Non-pigmented ciliary epithelial cell (primary cell): ENCODE data around the gene MAST4.

ENCODE experiments used
- DNase-seq: peaks from one replicate; pipeline ENCODE4 v3.0.0-alpha.2; 2010; ENCODE audit warnings: low read depth

Gene MAST4

DNA sequence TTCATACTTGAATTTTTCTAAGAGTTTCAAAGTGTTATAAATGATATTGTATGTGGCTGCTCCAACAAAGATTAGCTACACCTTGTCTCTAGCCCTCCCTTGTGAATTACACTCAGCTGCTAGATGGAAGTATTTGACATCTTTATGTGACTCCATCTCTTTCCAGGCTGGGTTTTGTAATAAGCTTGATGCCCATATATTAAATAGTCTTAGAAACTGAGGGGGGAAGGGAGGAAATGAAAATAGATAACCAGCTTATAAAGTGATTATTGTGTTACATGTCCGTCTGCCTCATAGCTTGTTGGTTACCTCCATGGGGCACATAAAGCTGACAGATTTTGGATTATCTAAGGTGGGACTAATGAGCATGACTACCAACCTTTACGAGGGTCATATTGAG, 537.0 kb downstream of the MAST4 start:
- DNase-seq, result no peak

DNA sequence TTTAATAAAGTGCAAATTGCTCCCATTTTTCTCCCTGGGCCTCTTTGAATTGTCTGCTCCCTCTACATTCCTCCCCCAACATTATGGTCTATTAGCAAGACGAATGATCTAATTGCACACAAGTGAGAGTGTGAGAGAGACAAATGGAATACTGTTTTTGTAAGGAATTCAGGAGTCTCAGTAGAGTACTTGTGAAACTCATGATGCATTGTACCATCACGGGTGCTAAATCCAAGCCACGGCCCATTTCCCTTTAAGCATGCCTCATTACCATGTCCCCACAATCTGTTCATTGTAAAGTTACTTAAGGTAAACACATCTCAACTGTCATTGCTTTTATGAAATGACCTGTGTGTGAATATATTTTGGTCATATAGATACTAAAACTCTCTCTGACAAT, 537.6 kb downstream of the MAST4 start:
- no peak for DNase-seq

DNA sequence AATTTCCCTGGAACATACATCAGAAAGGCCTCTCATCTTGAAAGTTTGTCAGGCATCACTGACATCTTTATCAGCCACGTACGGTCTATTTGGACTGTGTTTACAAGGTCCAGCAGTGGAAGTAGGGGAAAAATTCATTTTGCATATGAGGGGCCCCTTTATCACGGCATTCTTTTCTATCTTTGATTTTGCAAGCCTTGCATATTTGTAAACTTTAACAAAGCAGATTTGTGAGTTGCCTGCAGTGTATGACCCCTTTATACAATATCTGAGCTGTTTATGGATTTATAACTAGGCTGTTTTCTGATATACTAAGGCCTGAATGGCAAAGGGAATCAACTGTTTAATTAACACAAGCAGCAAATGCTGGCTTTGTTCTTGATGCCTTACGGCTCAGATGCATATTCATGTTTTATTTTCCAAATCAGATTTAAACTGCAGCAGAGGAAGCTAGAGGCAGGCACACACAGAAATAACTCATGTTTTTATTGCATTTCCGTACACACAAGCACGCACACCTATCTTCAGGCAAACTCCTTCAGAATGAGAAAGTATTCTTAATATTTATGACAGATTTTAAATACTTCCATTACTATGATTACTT, 539.3 kb downstream of the MAST4 start:
- no peak for DNase-seq

DNA sequence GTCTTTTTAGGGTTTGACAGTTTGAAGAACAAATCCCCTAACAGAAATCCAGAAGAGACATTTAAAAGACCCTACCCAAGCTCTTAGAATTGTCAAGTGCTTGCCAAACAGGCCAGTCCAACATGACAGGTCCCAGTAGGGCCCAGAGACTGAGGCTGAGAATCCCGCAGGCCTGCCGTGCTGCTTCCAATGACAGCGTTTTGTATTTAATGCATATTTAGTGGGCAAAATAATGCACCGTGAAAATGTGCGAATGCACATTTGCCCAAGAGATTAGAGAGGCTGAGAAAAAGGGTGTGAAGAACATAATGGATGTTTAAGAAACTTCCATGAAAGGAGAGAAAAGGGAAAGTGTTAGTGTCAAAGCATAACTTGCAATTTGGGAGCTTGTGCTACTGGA, 542.8 kb downstream of the MAST4 start:
- DNase-seq, result no peak

DNA sequence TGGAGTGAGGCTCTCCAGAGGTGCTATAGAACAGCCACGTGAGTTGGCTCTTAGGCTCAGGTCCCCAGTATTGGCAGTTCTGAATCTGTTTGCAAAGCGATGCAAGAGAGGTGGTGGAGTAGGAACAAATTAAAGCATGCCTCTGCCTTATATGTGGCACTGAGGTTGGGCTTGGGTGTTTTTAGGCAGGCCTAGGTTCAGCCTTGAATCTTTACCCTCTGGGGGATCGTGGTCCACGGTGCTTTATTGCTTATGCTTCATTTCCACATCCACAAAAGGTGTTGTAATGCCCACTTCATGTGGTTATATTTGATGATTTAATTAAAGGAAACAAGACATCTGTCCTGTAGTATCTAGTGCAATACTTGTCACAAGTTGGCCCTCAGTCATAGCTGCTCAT, 544.2 kb downstream of the MAST4 start:
- DNase-seq, result no peak

DNA sequence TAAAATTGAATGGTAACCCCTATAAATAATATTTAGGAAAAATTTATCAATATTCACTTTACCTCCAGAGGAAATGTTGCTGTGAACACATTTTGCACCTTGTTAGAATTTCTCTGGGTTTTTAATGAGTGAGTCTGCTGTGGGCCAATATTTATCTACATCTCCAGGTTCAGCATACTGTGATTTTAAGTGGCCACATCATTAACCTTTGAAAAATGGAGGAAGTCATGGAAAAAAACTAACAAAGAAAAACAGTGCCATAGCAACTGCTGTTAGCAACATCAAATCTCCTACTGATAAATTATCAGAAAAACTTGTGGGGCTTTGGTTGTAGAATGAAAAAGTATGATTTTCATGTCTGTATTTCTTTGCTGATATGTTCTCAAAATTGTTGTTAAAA, 545.5 kb downstream of the MAST4 start:
- no peak for DNase-seq

DNA sequence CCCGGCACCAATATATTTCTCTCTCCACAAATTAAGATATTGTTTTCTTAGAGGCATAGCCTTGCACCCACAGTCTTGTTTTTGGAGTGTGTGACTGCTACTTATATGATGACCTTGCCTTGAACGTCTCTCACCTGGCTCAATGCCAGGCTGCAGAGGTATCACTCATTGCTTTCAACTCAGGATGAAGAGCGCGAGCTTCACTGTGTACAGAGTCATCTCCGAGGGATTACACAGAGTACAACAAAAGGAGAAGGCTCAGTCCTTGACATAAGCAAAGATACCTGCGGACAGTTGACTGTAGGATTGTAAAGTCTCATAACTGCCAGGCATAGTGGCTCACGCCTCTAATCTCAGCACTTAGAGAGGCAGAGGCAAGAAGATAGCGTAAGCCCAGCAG, 546.6 kb downstream of the MAST4 start:
- no peak for DNase-seq

DNA sequence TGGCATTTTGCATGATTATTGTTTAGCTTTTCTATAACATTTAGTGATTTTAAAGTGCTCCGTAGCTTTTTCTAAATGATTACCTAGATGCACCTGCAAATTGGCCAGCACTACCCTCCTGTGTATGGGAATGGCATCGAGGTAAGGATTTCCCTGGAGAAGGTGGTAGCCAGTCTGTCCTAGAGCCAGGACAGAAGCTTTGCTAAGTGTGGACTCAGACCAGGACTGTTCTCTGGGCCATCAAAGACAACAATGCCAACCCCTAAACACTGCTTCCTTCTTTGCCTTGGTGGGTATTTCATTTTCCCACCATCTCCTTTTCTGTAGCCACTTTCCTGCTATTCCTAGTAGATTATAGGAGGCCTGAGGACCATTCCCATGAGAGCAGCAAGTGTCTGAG, 547.4 kb downstream of the MAST4 start:
- DNase-seq, result no peak

DNA sequence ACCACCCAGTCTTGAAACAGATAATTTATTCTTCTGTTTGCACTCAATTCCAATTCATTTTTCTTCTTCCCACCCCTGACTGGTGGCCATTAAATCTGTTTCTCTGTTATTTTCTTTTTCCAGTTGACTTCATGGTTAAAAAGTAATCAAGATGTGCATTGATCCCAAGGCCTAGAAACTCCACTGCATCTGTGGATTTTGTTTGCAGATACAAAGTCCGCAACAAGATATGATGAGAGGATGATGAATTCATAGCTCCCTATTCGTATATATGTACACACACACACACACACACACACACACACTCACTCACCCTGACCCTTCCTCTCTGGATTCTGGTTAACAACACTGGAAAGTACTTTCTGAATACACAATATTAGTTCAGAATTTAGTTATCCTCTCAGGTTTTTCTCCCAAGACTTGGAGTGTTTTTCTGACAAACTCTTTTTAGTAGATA, 548.0 kb downstream of the MAST4 start:
- no peak for DNase-seq

DNA sequence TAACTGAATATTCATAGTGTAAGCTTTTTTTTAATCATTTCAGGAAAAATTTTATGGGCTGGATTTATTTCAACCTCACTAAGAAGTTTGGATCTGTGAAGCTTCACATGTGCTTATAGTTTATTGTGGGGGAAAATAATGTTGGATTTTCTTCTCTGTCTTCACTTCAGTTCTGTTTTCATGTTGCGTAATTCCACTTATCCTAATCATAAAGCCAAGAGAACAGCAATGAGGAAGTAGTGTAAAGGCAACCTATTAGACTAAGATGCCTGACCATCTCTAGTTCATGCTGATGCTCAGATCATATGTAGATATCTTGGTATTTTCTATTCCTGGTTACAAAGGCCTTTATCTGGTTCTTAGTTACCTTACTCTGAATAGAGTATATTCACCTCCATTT, 550.4 kb downstream of the MAST4 start:
- DNase-seq, result no peak

DNA sequence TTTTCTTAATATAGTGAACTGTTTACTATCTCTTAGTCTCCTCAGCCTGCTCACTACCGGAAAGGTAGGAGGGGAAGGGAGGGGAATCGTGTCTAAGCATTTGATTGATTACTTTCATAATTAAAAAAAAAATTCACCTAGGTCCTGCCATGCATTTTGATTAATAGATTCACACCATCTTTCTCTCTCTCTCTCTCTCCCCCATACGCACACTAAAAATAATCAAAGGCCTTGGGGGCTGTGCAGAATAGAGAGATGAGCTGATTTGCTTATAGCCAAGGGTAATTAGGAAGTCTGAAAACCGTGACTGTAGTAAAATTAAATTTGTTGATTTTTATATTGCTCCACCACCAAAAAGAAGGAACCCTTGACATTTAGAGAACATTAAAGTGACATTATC, 550.8 kb downstream of the MAST4 start:
- no peak for DNase-seq

DNA sequence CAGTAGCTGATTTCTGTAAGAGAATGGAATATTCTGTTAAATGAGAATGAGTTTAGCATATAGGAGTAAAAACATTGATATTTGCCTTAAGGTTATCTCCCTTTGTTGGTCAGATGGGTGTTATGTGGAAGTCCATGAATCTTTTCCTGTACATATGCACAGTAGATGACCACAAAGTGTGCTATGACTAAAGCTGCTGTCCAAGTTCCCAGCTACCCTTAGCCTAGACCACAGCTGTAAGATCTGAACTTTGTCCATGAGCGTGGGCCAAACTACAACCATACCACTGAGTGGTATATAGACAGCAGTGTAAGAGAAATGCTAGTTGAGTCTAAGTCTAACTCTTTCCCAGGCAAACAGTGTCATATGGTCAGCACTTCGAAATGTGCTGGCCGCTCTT, 551.6 kb downstream of the MAST4 start:
- DNase-seq, result no peak

DNA sequence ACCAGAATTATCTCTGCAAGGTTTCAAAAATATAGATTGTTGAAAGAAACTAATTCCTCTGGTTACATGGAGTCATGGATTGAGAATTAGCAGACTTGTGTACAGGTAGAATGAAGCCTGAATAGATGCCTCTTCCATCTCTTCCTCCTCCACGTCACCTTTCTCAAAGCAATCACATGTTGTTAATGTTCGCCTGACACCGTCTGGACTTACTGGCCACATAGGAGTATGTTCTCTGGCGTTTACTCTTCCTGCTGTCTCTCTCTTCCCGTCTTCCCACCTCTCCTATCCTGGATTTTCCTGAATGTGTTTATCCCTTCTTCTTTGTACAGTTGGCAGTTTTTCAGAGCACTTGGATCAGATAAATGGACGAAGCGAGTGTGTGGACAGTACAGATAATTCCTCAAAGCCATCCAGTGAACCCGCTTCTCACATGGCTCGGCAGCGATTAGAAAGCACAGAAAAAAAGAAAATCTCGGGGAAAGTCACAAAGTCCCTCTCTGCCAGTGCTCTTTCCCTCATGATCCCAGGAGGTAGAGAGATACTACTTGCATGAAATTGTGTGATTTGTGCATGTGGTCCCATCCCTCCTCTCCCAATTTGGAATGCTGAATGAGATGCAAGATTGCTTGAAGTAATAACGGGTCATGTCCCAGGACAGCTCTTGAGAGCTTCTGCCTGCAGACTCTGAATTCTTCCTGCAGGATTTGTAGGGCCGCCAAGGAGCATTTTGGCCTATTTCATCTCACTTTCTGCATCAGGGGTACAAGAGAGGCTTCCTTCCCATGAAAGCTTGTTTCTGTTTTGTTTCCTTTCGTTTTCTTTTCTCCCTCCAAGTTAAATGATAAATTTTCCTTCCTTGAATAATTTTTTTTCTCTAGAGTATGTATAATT, 553.1 kb downstream of the MAST4 start:
- no peak for DNase-seq

DNA sequence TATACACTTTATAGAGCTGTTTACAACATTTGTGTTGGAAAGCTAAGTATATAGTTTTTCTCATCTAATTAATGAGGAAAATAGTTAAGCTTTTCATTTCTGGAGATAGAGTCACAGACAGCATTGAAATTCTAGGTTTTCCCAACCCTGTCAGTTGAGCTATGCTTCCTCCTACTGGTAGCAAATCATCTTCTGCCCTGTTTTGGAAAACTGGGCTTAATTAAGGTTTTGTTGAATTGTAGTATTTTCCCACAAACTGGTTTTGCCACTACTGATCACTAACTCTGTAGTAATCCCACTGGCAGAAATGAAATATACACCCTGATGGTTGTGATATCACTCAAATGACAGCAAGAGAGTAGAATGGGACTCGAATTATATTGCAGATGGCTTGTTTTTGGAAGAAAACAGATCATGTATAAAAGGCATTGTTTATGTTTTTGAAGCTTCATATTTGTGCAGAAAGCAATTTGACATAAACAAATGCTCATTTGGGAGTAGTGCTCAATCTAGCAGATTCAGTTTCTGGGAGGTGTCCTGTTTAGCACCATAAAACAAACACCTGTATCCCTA, 553.8 kb downstream of the MAST4 start:
- no peak for DNase-seq

DNA sequence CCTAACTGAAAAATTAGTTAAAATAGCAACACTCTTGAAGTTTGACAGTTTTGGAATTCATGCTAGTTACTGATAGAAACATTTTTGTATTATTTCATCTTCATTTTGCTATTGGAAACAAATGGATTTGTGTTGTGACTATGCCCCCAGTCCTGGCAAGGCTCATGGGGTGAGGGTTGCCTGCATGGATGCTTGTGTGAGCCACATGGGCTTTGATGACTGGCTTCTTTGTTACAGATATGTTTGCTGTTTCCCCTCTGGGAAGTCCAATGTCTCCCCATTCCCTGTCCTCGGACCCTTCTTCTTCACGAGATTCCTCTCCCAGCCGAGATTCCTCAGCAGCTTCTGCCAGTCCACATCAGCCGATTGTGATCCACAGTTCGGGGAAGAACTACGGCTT, 556.2 kb downstream of the MAST4 start:
- DNase-seq, result no peak

DNA sequence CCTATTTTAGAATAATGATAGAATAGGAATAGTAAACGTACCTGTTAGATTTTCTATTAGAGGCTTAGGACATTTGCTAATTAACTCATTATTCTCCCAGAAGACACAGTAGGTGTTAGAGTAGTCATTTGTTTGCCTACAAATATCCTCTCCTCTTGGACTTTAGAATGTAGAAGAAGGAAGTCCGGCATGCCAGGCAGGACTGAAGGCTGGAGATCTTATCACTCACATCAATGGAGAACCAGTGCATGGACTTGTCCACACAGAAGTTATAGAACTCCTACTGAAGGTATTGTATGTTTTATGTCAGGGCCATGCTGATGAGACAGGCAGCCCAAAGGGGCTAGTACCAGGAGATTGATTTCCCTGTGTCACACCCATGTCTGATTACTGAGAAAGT, 557.1 kb downstream of the MAST4 start:
- DNase-seq, result no peak

DNA sequence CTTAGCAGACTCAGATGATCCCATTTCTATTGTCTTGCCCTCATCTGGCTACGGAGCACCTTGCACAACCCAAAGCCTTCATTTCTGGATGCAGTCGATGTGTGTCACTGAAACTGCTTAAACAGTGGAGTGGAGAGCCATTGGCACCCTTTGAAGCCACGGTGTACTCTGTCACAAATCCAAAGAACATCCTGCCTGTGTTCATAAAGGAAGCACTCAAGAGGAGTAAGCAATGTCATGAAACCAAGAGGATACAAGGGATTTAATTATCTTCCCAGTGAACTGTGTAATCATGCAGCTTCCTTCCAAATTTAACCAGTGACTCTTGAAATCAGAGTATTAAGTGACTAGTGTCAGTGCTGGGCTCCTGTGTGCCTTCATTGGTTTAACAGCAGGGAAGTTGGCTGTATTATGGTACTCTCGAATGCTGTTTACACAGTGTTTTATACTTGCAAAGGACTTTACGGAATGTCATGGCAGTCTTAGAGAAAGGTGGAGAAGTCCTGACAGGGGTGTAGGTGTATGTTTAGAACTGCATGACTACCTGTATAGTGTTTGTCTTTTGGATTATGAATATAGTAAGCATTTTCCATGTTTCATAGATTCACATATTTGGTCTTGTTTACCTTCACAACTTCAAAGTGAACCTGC, 558.5 kb downstream of the MAST4 start:
- no peak for DNase-seq

DNA sequence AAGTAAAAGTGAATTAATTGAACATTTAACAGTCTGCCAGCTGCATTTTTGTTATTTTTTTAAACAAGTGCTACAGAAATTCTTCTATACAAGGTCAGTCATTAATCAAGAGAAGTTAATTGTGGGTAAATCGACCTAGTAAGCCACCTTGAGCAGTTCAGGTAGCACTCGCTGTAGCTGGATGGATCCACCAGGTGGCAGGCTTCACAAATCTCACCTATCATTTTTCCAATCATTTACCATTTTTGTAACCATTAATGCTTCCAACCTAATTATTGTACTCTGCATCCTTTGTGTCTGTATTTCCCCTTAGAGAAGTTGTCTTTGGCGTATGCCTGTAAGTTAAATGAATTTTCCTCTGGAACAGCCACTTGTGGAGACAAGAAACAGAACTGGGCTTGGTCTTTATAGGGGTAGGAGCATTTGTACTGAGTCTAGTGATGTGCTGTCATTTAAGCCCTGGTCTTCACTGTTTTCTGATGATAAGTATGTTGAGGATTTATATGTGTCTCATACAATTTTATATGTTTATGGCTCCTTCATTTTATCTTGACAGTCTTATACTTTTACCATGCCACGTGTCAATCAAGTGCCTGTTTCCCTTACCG, 560.9 kb downstream of the MAST4 start:
- no peak for DNase-seq

DNA sequence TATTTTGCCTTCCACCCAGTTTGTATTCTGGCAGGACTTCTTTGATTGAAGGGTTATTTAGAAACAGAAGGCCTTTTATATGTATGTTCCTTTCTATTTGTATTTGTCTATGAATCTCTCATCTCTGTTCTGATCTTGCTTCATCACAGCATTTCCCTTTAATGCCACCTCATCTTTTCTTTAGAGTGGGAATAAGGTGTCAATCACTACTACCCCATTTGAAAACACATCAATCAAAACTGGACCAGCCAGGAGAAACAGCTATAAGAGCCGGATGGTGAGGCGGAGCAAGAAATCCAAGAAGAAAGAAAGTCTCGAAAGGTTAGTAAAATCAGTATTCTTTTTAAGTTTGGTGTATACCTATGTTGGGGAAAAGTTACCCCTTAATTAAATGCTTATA, 564.1 kb downstream of the MAST4 start:
- DNase-seq, result no peak

DNA sequence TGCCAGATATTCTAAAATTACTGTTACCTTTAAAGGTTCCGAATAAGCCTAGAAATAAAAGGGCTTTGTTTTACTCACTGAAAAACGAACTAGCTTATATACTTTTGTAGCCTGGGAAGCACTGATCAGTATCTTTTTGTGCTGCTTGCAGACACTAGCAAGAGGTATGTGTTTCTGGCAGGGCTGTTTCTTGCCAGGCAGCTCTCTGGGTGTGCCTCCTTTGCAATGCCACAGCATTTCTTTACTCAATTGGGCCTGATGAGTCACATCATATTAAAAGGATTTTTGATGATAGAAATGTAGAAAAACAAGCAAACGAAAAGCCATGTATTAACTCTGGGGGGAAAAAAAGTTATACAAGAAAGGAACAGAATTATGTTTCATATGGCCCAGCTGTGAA, 564.8 kb downstream of the MAST4 start:
- DNase-seq, result no peak

DNA sequence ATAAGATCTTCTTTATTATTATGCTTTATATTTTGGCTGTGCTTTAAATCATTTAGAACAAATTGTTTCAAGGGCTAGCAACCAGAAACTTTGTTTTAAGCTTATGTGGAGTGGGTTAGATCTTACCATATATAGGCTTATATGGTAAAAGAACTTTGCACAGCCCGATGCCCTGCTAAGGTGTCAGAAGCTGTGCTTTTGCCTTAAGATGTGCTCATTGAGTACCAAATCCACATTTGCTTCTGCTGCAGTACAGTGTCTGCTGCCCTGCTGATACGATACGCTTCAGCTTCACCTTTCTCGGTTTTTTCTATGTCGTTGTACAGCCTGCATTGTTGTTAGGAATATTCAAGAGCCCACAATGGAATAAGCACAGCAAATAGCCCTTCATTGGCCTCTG, 565.6 kb downstream of the MAST4 start:
- DNase-seq, result no peak

DNA sequence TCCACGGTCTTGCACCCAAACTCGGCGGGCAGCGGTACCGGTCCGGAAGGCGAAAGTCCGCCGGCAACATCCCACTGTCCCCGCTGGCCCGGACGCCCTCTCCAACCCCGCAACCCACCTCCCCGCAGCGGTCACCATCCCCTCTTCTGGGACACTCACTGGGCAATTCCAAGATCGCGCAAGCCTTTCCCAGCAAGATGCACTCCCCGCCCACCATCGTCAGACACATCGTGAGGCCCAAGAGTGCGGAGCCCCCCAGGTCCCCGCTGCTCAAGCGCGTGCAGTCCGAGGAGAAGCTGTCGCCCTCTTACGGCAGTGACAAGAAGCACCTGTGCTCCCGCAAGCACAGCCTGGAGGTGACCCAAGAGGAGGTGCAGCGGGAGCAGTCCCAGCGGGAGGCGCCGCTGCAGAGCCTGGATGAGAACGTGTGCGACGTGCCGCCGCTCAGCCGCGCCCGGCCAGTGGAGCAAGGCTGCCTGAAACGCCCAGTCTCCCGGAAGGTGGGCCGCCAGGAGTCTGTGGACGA, 567.1 kb downstream of the MAST4 start:
- no peak for DNase-seq
